Left ventricle myocardium inferior (tissue), 1 donor: ENCODE measurements around the gene RBM17. TPM values are rescaled to one million over a fixed set of nuclear protein-coding genes. Genes with fewer than 3 reads are reported as not detected.
A peak's percentile ranks its signal among the peaks of the same experiment; 100 is the strongest.

Source experiments
- DNase-seq: peaks from one replicate; pipeline ENCODE4 v3.0.0-alpha.2; 2020
- H3K27ac ChIP-seq: fragments of 200-600 bp; replicated peaks from 2 replicates; pipeline ENCODE4 v1.8.0; 2021
- H3K27me3 ChIP-seq: fragments of 200-600 bp; 2 replicates; pipeline ENCODE4 v1.8.0; 2021; ENCODE audit warnings: low read depth
- H3K36me3 ChIP-seq: fragments of 200-600 bp; 2 replicates; pipeline ENCODE4 v1.8.0; 2021
- H3K4me1 ChIP-seq: fragments of 200-600 bp; 2 replicates; pipeline ENCODE4 v1.8.0; 2021
- H3K4me3 ChIP-seq: fragments of 200-600 bp; 2 replicates; pipeline ENCODE4 v1.8.0; 2021; ENCODE audit warnings: mild to moderate bottlenecking, moderate library complexity
- H3K9me3 ChIP-seq: fragments of 200-600 bp; replicated peaks from 2 replicates; pipeline ENCODE4 v1.8.0; 2021
- intact Hi-C: fragments of 100-400 bp; cut with micrococcal nuclease; formaldehyde crosslinking; loops from one replicate; pipeline ENCODE4 v1.11.0; 2022
- total RNA-seq: library from RNA; stranded (reverse); fragmentation: NEBNext Ultra II Directional; extraction: Animal tissue kit (Norgen Biotek cat#: 25700); gene quantifications from one replicate; pipeline ENCODE4 v1.2.1, GENCODE V29; 2021
- TF ChIP-seq, protein P1 (sequence below): fragments of 200-600 bp; IDR thresholded peaks from 2 replicates; pipeline ENCODE4 v1.8.0; 2021; ENCODE audit warnings: antibody characterized with exemption, mild to moderate bottlenecking, borderline replicate concordance
- donor health status: DM: no; HTN: yes; CAD: no; lungs with severe emphysema.

RBM17 gene
- total RNA-seq, 1 donor from 2014 or later: 56.1 TPM

DNA sequence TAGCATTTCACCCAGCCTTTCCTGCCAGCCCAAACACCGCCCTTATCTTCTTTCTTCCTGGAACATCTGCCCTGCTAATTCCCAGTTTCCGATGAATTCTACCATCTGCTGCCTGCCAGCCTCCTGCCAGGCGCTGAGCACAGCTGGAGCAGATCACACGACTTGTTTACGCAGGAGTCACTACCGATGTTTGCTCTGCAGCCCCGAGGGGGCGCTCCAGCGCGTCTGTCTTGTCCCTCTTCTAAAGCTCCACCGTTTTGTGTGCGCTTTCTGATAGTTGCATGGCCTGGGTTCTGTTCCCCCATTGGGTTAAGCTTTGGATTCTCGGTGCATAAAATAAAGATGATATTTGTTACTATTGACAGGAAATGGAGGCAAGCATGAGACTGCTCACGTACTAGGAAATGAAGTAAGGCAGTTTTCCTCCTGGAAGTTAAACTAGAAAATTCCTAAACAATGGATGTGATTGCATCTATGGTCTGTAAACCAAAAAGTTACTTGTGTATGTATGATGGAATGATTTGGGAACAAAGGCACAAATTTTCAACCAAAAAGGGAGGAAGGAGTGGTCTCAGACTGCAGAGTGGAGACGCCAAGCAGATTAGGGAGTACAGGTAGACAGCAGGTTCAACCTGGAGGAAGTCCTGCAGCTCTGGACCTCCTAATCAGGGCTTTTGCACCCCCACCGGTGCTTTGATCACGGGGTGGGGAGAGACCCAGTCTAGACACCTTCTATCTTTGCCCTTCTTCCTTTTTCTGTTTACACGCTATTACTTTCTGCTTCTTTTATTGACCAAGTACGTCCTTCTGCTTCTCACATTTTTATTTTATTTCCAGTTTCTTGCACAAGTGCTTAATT is 2.2 kb upstream of the RBM17 start:
- Histone ChIP-seq H3K36me3 (no peaks in the 10 kb centered on the region), H3K4me3 (peak overlapping the region; percentile 51), H3K9me3 (no peaks in the 10 kb centered on the region), H3K4me1 (peaks cover 74% of the 10 kb centered on the region), H3K27me3 (peaks cover 15% of the 10 kb centered on the region), H3K27ac (peak overlapping the region; percentile 90)
- intact Hi-C loops: loop anchor here (5.0 kb wide), 2 partner anchors 34 to 74 kb away; no protein-coding TSS in a partner anchor
- DNase-seq: peak; percentile 91
- TF ChIP-seq, protein P1, sequence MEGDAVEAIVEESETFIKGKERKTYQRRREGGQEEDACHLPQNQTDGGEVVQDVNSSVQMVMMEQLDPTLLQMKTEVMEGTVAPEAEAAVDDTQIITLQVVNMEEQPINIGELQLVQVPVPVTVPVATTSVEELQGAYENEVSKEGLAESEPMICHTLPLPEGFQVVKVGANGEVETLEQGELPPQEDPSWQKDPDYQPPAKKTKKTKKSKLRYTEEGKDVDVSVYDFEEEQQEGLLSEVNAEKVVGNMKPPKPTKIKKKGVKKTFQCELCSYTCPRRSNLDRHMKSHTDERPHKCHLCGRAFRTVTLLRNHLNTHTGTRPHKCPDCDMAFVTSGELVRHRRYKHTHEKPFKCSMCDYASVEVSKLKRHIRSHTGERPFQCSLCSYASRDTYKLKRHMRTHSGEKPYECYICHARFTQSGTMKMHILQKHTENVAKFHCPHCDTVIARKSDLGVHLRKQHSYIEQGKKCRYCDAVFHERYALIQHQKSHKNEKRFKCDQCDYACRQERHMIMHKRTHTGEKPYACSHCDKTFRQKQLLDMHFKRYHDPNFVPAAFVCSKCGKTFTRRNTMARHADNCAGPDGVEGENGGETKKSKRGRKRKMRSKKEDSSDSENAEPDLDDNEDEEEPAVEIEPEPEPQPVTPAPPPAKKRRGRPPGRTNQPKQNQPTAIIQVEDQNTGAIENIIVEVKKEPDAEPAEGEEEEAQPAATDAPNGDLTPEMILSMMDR: peak; percentile 85

DNA sequence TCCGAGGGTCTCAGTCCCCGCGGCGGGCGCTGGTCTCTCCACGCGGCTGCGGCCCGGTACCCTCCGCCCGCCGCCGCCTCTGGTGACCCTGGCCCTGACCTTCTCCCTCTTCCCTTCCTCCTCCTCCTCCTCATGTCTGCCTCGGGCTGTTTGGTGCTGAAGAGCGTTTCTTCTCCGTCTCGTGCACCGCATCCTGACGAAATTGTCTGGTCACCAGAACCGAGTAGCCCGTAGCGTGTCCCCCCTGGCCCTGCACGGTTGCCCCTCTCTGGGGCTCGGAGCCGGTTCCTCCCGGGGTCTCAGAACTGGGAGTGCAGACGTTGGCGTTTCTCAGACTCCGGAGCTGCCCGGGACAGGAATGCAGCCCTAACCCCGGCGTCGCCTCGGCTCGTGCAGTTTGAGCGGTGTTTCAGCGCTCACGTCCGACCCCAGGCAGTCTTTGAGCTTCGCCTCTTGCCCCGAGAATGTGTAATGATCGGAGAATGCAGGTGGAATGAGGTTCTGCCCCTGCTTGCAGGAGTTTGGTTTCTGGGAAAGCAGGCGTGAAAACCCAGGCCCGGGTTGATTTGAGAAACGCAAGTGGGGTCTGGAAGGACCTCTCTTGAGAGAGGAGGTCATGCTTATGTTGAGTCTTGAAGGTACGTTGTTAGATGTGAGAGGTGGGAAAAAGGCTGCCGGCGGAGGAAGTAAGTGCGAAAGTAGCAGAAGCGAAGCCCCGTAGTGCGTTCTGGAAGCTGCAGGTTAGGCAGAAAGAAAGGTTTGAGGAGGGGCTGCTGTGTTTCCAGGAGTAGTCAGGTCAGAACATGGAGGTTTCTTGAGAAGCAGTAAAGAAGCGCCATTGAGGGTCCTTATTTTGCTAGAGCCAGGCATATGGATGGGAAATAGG is 743 bp downstream of the RBM17 start:
- DNase-seq: no peak
- no peaks in the 10 kb centered on the region for H3K9me3 ChIP-seq
- H3K4me3 ChIP-seq: peak overlapping the region; percentile 98
- peaks cover 84% of the 10 kb centered on the region for H3K4me1 ChIP-seq
- no peaks in the 10 kb centered on the region for H3K36me3 ChIP-seq
- H3K27ac ChIP-seq: peak overlapping the region; percentile 97
- intact Hi-C loops: loop anchor here (5.0 kb wide), 2 partner anchors 37 to 77 kb away; no protein-coding TSS in a partner anchor
- no peaks in the 10 kb centered on the region for H3K27me3 ChIP-seq
- TF ChIP-seq, protein P1: no peak

- no peaks in the 10 kb centered on the region for H3K9me3 ChIP-seq
- peak overlapping the region; percentile 97 for H3K27ac ChIP-seq
- TF ChIP-seq, protein P1: no peak
- peaks cover 95% of the 10 kb centered on the region for H3K4me1 ChIP-seq
- H3K27me3 ChIP-seq: no peaks in the 10 kb centered on the region
- DNase-seq: no peak
- H3K36me3 ChIP-seq: no peaks in the 10 kb centered on the region
- intact Hi-C loops: no loop called here
- H3K4me3 ChIP-seq: peak overlapping the region; percentile 98
Observed at GRCh38 chr10:6091630-6092029, 2.8 kb downstream of the RBM17 start.

DNA sequence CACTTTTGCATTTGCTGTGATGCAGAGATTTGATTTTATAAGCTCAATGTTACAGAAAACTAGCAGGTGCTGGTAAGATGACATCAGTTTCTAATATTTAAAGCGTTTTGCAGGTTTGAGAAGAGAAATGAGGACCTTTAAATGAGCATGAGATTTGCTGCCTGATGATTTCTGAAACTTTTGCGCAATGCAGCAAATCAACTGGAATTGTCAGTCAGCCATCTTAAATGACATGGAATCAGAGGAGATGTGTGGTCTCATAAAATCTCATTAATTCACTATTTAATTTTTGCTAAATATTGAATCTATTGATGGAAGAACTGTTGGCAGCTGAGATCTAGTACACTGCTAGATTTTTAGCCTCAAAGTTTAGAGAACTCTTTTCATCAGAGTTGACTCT is 3.9 kb downstream of the RBM17 start:
- Histone ChIP-seq H3K4me1 (peaks cover 96% of the 10 kb centered on the region), H3K27ac (peak overlapping the region; percentile 97), H3K36me3 (peaks cover 11% of the 10 kb centered on the region), H3K27me3 (no peaks in the 10 kb centered on the region), H3K9me3 (no peaks in the 10 kb centered on the region), H3K4me3 (no peak overlapping the region)
- intact Hi-C loops: no loop called here
- no peak for DNase-seq
- TF ChIP-seq, protein P1: no peak

DNA sequence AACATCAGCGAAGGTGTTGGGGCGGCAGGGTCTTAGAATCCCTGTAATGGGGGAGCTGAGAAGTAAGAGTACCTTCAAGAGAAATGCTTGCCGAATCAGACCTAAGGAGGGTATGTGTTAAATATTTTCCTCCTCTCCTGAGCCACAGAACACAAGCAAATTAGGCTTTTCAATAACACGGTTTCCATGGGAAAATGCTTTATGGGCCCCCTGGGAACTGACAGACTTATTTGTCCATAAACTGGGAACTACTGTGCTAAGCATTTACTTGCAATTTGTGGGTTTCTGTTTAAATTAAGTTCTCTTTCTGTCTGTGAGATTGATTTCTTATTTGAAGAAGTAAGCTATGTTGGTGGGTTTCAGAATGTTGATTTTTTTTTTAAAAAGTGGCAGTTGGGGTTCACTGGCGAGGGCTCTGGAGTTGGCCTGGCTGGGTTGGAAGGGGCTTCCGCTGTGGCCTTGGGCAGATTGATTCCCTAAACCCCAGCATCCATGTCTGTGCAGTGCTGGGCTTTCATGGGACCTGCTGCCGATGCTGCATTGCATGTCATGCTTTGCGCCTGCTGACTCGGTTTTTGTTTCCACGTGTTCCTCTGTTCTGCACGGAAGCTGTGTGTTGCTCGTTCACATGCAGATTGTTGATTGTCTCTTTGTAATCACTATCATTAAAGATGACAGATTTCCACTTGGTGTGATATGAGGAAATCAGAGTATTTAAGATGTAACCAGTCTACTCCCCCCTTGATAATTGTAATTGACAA is 7.2 kb downstream of the RBM17 start:
- TF ChIP-seq, protein P1: no peak
- peaks cover 68% of the 10 kb centered on the region for H3K4me1 ChIP-seq
- H3K27ac ChIP-seq: no peak overlapping the region

More for the DNA sequence above, 7.2 kb downstream of the RBM17 start:
- intact Hi-C loops: no loop called here
- DNase-seq: no peak
- Histone ChIP-seq H3K36me3 (peaks cover 38% of the 10 kb centered on the region), H3K9me3 (no peaks in the 10 kb centered on the region), H3K27me3 (no peaks in the 10 kb centered on the region), H3K4me3 (no peak overlapping the region)
